ENCODE data around the gene LSM11.

The LSM11 gene

DNA sequence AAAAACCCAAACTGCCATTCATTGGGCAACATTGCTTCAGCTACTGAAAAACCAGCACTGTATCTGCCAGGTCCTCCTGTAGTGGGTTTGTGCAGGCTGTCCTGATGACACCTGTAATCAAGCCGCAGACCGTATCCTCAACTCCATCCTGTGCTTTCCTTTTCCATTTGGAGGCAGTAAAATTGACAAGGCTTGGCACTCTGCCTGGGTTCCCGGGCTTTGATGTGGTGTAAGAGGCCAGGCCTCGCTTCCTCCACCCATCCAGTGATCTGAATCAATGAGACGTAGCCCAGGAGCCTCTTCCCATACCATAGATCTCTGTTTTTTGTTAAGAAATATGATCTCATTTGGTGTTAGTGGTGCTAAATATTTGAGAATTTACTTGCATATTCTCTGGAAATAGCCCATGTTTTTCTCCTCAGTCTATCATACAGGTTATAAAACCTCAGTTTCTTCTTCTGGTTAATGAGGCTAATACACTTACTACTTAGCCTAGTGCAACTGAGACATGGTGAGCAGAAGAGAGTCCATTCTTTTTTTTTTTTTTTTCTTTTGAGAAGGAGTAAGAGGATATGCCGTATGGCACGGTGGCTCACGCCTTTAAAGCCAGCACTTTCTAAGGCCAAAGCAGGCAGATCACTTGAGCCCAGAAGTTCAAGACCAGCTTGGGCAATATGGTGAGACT is 34.8 kb downstream of the LSM11 start:
- TF ChIP-seq, protein P1, sequence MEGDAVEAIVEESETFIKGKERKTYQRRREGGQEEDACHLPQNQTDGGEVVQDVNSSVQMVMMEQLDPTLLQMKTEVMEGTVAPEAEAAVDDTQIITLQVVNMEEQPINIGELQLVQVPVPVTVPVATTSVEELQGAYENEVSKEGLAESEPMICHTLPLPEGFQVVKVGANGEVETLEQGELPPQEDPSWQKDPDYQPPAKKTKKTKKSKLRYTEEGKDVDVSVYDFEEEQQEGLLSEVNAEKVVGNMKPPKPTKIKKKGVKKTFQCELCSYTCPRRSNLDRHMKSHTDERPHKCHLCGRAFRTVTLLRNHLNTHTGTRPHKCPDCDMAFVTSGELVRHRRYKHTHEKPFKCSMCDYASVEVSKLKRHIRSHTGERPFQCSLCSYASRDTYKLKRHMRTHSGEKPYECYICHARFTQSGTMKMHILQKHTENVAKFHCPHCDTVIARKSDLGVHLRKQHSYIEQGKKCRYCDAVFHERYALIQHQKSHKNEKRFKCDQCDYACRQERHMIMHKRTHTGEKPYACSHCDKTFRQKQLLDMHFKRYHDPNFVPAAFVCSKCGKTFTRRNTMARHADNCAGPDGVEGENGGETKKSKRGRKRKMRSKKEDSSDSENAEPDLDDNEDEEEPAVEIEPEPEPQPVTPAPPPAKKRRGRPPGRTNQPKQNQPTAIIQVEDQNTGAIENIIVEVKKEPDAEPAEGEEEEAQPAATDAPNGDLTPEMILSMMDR (IDR thresholded peaks at IDR 0.05; ENCODE audit: low read depth, low read length): no peak

DNA sequence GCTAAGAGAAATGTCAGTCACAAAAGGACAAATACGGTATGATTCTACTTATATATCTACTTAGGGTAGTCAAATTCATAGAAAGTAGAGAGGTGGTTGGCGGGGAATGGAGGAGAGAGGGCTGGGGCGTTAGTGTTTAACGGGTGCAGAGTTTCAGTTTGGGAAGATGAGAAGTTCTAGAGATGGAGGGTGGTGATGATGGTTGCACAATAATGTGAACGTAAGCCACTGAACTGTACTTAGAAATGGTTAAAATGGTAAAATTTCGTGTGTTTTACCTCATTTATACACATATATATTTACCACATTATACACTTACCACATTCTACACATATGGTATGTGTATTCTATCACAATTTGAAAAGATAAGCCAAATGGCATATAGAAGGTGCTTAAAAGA is 35.7 kb downstream of the LSM11 start:
- TF ChIP-seq, protein P1 (IDR thresholded peaks at IDR 0.05; ENCODE audit: low read depth, low read length): no peak

More for the DNA sequence above, 34.8 kb downstream of the LSM11 start:
- H3K4me3 ChIP-seq (ENCODE audit: low read depth, low read length): no peak overlapping the region

DNA sequence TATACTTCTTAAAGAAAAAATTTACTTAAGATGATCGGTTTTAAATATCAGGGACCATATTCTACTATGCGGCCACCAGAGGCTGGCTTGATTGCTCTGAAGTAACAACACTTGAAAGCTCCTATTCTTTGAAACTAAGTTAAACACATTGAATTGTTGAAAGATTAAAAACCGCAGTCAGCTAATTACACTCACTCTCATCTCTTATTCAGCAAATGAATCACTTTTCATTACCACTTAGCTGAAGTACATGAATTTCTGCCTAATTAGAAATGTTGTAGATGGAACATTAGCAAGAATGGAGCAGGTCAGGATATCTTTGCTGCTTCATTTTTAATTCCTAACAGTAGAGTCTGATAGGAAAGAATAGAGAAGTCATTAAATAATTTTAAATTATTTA is 42.3 kb downstream of the LSM11 start:
- no peak overlapping the region for H3K4me3 ChIP-seq (ENCODE audit: low read depth, low read length)
- TF ChIP-seq, protein P1 (IDR thresholded peaks at IDR 0.05; ENCODE audit: low read depth, low read length): no peak

More for the DNA sequence above, 35.7 kb downstream of the LSM11 start:
- H3K4me3 ChIP-seq (ENCODE audit: low read depth, low read length): no peak overlapping the region

DNA sequence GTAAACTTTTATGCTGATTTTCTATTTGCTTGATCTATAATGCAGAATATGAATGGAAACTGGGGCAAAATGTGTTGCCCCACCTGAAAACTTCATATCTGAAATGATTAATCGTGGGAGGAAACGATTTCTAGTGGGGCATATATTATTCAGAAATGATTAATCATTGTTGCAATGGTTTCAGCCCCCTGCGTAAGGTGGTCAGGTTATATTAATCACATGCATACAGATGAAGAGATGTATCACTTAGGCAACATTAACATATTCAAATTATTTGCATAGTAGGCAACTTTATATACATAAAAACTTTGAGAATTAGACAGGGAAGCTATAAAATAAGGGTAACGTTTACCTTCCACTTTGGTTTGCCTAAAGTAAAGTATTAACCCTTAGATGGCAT is 49.8 kb downstream of the LSM11 start:
- TF ChIP-seq, protein P1 (IDR thresholded peaks at IDR 0.05; ENCODE audit: low read depth, low read length): no peak
- H3K4me3 ChIP-seq (ENCODE audit: low read depth, low read length): no peak overlapping the region

DNA sequence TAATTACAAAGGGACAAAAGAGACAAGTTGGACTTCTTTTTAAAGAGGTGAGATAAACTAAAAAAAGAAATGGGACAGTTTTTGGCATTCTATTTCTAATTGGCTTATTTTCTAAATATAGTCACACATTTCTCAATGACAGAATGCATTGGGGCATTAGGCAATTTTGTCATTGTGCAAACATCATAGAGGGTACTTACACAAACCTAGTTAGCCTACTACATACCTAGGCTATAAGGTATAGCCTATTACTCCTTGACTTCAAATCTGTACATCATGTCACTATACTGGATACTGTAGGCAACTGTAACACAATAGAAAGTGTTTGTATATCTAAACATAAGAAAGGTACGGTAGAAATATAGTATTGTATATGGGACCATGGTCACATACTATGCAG is 56.1 kb downstream of the LSM11 start:
- TF ChIP-seq, protein P1 (IDR thresholded peaks at IDR 0.05; ENCODE audit: low read depth, low read length): no peak
- no peak overlapping the region for H3K4me3 ChIP-seq (ENCODE audit: low read depth, low read length)

DNA sequence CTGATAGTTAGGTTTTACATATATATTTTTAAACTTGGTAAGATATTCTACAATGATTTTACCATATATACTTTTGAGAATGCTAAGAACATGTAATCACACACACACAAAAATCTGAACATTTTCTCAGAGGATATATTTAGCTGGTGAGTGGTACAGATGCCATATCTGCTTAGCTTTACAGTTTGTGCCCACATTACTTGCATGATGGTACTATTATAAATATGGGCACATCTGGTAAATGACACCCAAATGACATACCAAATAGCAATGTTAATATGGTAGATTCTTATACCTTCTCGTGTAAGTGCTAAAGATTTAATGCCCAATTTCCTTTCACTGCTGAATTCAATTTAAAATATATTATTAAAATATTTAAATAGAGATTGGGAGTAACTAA is 56.6 kb downstream of the LSM11 start:
- H3K4me3 ChIP-seq (ENCODE audit: low read depth, low read length): no peak overlapping the region
- TF ChIP-seq, protein P1 (IDR thresholded peaks at IDR 0.05; ENCODE audit: low read depth, low read length): no peak

DNA sequence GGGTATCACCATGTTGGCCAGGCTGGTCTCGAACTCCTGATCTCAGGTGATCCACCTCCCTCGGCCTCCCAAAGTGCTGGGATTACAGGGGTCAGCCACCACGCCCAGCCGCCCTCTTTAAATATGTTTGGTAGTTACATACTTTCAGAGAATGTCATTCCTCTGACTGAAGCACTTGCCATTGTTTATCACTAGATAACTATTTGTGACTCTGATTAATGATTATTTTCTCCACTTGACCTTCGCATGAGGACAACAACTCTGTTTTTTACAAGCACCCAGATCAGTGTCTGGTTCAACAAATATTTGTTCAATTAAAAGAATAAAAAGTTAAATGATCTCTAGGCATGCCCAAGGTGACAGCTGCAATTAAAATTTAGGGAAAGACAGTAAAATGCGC is 59.2 kb downstream of the LSM11 start:
- TF ChIP-seq, protein P1 (IDR thresholded peaks at IDR 0.05; ENCODE audit: low read depth, low read length): no peak

More for the DNA sequence above, 59.2 kb downstream of the LSM11 start:
- no peak overlapping the region for H3K4me3 ChIP-seq (ENCODE audit: low read depth, low read length)

Measured in WI38 (cell line).